Astrocyte (in vitro differentiated cells and primary cell): ENCODE results near the gene DPPA5.

Experiments
- CTCF ChIP-seq: IDR thresholded peaks from 2 replicates; pipeline ENCODE4 v1.5.1; 2011; ENCODE audit warnings: low read depth, mild to moderate bottlenecking, inconsistent platforms, low read length, moderate library complexity; ENCODE audit not compliant: insufficient read depth
- EZH2 ChIP-seq: IDR thresholded peaks from 2 replicates; pipeline ENCODE4 v1.6.1; 2012; ENCODE audit warnings: mild to moderate bottlenecking, low read length, inconsistent platforms; ENCODE audit not compliant: insufficient read depth

DNA sequence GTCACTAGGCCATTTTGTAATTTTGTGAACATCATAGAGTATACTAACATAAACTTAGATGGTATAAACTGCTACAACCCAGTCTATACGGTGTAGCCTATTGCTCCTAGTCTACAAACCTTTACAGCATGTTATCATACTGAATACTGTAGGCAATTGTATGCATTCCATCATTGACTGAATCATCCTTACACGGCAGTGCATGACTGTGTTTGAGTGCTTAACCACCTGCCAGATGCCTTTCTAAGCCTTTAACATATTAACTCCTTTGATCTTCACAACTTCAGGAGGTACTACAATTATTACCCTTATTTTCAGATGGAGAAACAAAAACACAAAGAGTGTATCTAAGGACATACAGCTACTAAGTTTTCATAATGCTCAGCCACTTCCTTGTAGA lies 14.0 kb downstream of the DPPA5 start:
- no peak for TF ChIP-seq CTCF
- no peak for TF ChIP-seq EZH2
